ENCODE results near the gene LRMDA.

GRCh38 chr10:76401006-76401405 lies 969.6 kb downstream of the LRMDA start:
- TF ChIP-seq EZH2 (IDR thresholded peaks at IDR 0.05) (no peak), CTCF (IDR thresholded peaks at IDR 0.05 in 2 of 3, conservative IDR thresholded peaks at IDR 0.05 in 1 of 3; ENCODE audit: borderline replicate concordance in 1 of 3, insufficient read depth in 1 of 3, low read depth in 2 of 3, low read length in 2 of 3) (no peak), POLR2A (IDR thresholded peaks at IDR 0.05; ENCODE audit: borderline replicate concordance, extremely low read depth, insufficient read depth, insufficient read length) (no peak)

Data from HCT116 (cell line).